Measurements from ENCODE around the gene EML5.

DNA sequence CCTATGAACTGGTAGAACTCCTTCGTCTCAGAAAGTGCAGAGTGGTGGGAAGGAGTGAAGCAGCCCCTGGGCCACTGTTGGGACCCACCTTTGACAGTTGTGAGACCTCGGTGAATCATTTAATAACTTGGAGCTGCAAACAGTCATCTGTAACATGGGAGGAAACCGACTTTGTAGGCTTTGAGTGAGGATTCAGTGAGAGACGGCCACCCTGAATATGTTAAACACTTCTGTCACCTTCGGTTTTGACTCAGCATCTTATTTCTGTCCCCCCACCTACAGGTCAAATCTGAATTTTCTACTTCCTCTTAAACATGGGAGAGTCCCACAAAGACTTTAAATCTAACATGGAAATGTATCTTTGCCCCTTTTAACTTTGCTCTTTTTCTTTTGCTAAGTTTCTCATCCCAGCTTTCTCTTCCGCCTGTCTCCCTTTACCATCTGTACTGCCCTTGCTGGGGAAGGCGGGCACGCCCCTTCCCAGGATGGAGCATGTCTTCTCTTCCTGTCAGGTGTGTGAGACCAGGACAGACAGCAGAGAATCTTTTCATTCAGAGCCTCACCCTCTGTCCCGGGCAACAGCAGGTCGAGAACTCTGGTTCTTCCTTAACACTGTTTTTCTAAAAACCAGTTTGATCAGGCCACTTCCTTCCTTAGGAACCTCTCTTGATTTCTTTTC lies 192.9 kb downstream of the EML5 start:
- TF ChIP-seq, protein P1, sequence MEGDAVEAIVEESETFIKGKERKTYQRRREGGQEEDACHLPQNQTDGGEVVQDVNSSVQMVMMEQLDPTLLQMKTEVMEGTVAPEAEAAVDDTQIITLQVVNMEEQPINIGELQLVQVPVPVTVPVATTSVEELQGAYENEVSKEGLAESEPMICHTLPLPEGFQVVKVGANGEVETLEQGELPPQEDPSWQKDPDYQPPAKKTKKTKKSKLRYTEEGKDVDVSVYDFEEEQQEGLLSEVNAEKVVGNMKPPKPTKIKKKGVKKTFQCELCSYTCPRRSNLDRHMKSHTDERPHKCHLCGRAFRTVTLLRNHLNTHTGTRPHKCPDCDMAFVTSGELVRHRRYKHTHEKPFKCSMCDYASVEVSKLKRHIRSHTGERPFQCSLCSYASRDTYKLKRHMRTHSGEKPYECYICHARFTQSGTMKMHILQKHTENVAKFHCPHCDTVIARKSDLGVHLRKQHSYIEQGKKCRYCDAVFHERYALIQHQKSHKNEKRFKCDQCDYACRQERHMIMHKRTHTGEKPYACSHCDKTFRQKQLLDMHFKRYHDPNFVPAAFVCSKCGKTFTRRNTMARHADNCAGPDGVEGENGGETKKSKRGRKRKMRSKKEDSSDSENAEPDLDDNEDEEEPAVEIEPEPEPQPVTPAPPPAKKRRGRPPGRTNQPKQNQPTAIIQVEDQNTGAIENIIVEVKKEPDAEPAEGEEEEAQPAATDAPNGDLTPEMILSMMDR (IDR thresholded peaks at IDR 0.05): no peak
- TF ChIP-seq POLR2A (IDR thresholded peaks at IDR 0.05; ENCODE audit: low read depth): no peak
